HCT116 (cell line): ENCODE measurements around the gene IQGAP3.

Experiments used
- ELF1 ChIP-seq: IDR thresholded peaks from 2 replicates; pipeline ENCODE4 v1.6.1; 2012; ENCODE audit warnings: low read depth, borderline replicate concordance
- EZH2 ChIP-seq: fragments of 200-600 bp; sonication (generic); IDR thresholded peaks from 2 replicates; pipeline ENCODE4 v1.6.1; 2017; ENCODE audit warnings: antibody characterized with exemption, mixed run types
- POLR2A ChIP-seq: IDR thresholded peaks from 2 replicates; pipeline ENCODE4 v1.7.0; 2011; ENCODE audit warnings: borderline replicate concordance; ENCODE audit not compliant: insufficient read depth, insufficient read length; ENCODE audit errors: extremely low read depth
- POLR2AphosphoS5 ChIP-seq: IDR thresholded peaks from 2 replicates; pipeline ENCODE4 v1.6.1; 2011; ENCODE audit warnings: mild to moderate bottlenecking, low read depth, low read length, moderate library complexity
- SIN3A ChIP-seq: IDR thresholded peaks from 2 replicates; pipeline ENCODE4 v1.6.1; 2012; ENCODE audit warnings: low read depth
- SP1 ChIP-seq: IDR thresholded peaks from 2 replicates; pipeline ENCODE4 v1.6.1; 2012; ENCODE audit warnings: low read depth
- YY1 ChIP-seq: IDR thresholded peaks from 2 replicates; pipeline ENCODE4 v1.6.1; 2011; ENCODE audit warnings: low read length, low read depth, moderate library complexity, mild to moderate bottlenecking; ENCODE audit not compliant: insufficient replicate concordance; ENCODE audit errors: extremely low read depth
- TF ChIP-seq, protein P1 (sequence below): IDR thresholded peaks from 2 replicates; pipeline ENCODE4 v1.6.1; 2012; ENCODE audit warnings: low read depth
- TF ChIP-seq, protein P2 (sequence below), 3 experiments: fragments of 200-600 bp in 1 of 3; sonication (generic) in 1 of 3; IDR thresholded peaks in 2 of 3; conservative IDR thresholded peaks in 1 of 3; 2 replicates each; pipeline ENCODE4 v1.5.1; 2012 to 2017; ENCODE audit warnings: low read depth in 2 of 3, low read length in 2 of 3, antibody characterized with exemption in 1 of 3, borderline replicate concordance in 1 of 3, control low read depth in 1 of 3, mild to moderate bottlenecking in 1 of 3, mixed read lengths in 1 of 3, mixed run types in 1 of 3, moderate library complexity in 1 of 3; ENCODE audit not compliant: insufficient read depth in 1 of 3

DNA sequence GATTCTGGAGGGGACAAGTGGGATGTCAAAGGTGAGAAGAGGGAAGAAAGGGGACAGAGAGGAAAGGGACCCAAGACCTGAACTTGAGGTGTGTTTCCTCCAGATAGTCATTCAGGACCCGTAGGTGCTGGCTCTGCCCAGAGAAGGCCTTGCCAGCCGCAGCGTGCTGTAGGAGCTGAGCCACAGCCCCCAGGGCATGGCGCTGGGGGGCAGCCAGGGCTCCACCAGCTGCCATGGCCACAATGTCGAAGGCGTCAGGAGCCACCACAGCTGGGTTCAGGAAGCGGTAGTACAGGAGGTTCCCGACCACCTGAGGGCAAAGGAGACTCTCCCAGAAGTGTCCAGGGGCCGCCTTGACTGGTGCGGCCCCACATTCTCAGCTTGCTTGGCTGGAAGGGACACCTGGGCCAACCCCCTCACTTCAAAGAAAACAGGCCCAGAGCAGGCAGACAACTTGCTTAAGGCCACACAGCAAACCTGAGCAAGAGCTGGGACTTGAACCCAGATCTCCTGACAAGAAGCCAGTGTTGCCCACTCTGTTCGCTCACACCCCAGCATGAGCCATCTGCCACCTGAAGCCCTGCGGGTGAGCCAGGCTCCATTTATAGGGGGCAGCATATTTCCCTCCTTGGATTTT lies 37.8 kb downstream of the IQGAP3 start:
- TF ChIP-seq, protein P1, sequence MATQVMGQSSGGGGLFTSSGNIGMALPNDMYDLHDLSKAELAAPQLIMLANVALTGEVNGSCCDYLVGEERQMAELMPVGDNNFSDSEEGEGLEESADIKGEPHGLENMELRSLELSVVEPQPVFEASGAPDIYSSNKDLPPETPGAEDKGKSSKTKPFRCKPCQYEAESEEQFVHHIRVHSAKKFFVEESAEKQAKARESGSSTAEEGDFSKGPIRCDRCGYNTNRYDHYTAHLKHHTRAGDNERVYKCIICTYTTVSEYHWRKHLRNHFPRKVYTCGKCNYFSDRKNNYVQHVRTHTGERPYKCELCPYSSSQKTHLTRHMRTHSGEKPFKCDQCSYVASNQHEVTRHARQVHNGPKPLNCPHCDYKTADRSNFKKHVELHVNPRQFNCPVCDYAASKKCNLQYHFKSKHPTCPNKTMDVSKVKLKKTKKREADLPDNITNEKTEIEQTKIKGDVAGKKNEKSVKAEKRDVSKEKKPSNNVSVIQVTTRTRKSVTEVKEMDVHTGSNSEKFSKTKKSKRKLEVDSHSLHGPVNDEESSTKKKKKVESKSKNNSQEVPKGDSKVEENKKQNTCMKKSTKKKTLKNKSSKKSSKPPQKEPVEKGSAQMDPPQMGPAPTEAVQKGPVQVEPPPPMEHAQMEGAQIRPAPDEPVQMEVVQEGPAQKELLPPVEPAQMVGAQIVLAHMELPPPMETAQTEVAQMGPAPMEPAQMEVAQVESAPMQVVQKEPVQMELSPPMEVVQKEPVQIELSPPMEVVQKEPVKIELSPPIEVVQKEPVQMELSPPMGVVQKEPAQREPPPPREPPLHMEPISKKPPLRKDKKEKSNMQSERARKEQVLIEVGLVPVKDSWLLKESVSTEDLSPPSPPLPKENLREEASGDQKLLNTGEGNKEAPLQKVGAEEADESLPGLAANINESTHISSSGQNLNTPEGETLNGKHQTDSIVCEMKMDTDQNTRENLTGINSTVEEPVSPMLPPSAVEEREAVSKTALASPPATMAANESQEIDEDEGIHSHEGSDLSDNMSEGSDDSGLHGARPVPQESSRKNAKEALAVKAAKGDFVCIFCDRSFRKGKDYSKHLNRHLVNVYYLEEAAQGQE = no peak
- TF ChIP-seq POLR2AphosphoS5 = no peak
- no peak for TF ChIP-seq POLR2A
- TF ChIP-seq SIN3A = no peak
- TF ChIP-seq, protein P2, sequence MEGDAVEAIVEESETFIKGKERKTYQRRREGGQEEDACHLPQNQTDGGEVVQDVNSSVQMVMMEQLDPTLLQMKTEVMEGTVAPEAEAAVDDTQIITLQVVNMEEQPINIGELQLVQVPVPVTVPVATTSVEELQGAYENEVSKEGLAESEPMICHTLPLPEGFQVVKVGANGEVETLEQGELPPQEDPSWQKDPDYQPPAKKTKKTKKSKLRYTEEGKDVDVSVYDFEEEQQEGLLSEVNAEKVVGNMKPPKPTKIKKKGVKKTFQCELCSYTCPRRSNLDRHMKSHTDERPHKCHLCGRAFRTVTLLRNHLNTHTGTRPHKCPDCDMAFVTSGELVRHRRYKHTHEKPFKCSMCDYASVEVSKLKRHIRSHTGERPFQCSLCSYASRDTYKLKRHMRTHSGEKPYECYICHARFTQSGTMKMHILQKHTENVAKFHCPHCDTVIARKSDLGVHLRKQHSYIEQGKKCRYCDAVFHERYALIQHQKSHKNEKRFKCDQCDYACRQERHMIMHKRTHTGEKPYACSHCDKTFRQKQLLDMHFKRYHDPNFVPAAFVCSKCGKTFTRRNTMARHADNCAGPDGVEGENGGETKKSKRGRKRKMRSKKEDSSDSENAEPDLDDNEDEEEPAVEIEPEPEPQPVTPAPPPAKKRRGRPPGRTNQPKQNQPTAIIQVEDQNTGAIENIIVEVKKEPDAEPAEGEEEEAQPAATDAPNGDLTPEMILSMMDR (IDR thresholded peaks at IDR 0.05 in 2 of 3, conservative IDR thresholded peaks at IDR 0.05 in 1 of 3; ENCODE audit: borderline replicate concordance in 1 of 3, insufficient read depth in 1 of 3, low read depth in 2 of 3, low read length in 2 of 3) = no peak
- no peak for TF ChIP-seq SP1
- no peak for TF ChIP-seq EZH2
- no peak for TF ChIP-seq YY1
- TF ChIP-seq ELF1 = no peak
